ENCODE data around the gene POU6F2.

POU6F2 gene

DNA sequence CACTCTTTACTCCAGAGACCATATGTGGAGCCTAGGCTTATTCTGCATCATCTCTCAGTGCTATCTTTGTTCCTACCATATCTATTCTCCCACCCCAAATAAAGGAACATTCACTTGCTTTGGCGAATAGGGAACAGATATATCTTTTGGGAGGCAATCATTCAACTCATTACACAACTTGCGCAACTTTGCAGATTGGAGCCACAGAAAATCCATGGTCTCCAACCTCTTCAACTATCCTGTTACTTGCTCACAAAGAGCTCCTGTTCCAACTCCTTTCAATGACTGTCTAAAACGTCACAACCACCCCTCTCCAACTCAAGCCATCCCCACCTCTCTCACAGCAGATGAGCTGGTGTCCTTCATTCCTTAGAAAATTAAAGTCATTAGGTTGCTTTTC, 203.7 kb downstream of the POU6F2 start:
- TF ChIP-seq, protein P1, sequence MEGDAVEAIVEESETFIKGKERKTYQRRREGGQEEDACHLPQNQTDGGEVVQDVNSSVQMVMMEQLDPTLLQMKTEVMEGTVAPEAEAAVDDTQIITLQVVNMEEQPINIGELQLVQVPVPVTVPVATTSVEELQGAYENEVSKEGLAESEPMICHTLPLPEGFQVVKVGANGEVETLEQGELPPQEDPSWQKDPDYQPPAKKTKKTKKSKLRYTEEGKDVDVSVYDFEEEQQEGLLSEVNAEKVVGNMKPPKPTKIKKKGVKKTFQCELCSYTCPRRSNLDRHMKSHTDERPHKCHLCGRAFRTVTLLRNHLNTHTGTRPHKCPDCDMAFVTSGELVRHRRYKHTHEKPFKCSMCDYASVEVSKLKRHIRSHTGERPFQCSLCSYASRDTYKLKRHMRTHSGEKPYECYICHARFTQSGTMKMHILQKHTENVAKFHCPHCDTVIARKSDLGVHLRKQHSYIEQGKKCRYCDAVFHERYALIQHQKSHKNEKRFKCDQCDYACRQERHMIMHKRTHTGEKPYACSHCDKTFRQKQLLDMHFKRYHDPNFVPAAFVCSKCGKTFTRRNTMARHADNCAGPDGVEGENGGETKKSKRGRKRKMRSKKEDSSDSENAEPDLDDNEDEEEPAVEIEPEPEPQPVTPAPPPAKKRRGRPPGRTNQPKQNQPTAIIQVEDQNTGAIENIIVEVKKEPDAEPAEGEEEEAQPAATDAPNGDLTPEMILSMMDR (IDR thresholded peaks at IDR 0.05; ENCODE audit: extremely low read depth, insufficient read depth, missing control alignments) = no peak
- no peak for DNase-seq (ENCODE audit: low spot score)
- in situ Hi-C loops (cut with MboI; ENCODE audit: low pct_unique_long_range_greater_than_20kb, low sequenced_read_pairs, unreplicated experiment) = no loop called here

DNA sequence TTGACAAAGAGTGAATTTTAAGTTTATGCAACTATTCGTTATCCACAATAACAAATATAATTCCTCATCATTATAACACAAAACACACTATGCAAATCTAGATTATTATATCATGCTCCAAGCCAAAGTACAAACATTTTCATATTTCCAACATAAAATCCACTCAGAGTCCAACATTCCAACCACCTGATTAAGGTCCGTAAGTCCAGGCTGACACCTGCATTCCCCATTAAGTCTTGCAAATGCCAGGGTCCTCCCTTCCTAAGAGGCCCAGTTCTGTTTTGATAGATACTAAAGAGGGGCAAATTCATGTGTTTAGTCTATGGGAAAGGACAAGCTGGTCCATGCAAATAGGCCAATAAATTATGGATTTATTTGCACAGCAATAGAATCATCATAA, 206.1 kb downstream of the POU6F2 start:
- TF ChIP-seq, protein P1 (IDR thresholded peaks at IDR 0.05; ENCODE audit: extremely low read depth, insufficient read depth, missing control alignments) = no peak
- DNase-seq (ENCODE audit: low spot score) = no peak
- in situ Hi-C loops (cut with MboI; ENCODE audit: low pct_unique_long_range_greater_than_20kb, low sequenced_read_pairs, unreplicated experiment) = no loop called here

DNA sequence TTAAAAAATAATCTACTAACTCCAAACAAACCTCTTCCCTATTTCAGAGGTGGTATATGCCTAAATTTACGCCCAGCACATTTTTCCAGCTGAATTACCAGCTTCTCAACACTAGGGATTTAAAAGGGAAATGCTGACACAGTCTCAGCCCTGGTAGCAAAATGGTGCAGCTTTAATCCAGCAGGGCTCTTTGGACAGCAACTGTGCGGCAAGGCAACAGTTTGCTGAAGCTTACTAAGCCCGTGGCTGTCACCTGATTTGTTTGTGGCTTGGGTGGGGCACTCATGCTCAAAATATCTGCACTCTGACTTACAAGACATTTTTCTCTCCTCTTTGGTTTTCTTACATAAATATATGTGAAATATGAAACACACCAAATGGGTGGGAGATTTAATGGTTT, 206.7 kb downstream of the POU6F2 start:
- TF ChIP-seq, protein P1 (IDR thresholded peaks at IDR 0.05; ENCODE audit: extremely low read depth, insufficient read depth, missing control alignments) = no peak
- in situ Hi-C loops (cut with MboI; ENCODE audit: low pct_unique_long_range_greater_than_20kb, low sequenced_read_pairs, unreplicated experiment) = no loop called here
- no peak for DNase-seq (ENCODE audit: low spot score)

DNA sequence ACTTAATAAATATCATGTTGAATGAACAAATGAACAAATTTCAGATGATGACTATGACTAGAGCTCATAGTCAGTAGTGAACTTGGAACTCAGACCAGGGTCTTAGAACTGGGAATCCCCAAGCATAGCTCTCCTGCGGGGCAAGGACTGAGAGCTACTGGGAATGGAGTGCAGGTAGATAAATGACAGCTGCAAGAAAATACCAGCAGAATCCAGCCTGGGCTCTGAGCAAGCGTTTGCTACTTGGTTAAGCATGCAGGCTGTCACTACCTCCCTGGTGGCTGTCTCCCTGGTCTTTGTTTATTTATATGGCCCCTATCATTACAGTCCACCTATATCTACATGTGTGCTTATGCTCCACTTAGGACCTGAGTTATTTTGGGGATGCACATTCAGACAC, 208.4 kb downstream of the POU6F2 start:
- in situ Hi-C loops (cut with MboI; ENCODE audit: low pct_unique_long_range_greater_than_20kb, low sequenced_read_pairs, unreplicated experiment) = no loop called here
- TF ChIP-seq, protein P1 (IDR thresholded peaks at IDR 0.05; ENCODE audit: extremely low read depth, insufficient read depth, missing control alignments) = no peak
- DNase-seq (ENCODE audit: low spot score) = no peak

DNA sequence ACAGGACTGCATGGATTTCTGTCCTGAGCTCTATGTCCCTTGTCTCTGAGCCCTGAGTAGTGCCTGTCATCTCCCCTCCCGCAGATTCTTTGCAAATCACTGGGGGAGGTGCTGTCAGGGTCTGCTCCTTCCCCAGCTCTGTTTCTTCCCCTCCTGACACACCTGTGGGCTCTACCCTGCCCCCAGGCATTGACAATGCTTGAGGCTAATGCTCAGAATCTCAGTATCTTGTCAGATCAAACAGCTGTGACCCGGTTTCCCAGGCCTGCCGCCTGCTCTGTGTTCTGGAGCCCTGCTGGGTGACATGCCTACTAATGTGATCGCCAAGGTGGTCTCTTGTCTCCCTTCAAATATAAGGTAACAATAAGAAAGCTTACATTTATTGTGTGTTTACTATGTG, 209.0 kb downstream of the POU6F2 start:
- TF ChIP-seq, protein P1 (IDR thresholded peaks at IDR 0.05; ENCODE audit: extremely low read depth, insufficient read depth, missing control alignments) = no peak
- DNase-seq (ENCODE audit: low spot score) = no peak
- in situ Hi-C loops (cut with MboI; ENCODE audit: low pct_unique_long_range_greater_than_20kb, low sequenced_read_pairs, unreplicated experiment) = no loop called here

DNA sequence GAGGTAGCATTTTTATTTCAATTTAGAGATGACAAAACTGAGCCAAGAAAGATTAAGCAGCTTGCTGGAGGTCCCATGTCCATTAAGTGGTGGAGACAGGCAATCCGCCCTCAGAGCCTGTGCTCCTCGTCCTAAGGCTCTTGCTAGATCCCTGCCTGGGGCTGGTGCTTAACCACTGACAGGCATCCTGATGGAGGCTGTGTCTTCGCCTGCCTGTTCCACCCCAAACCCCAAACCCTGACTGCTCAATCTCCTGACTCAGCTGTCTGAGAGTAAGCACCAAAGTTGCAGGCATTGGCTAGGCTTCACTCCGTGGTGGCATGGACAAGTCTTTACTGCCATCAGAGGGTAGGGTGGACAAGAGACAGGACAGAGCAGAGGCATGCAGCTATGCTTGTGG, 209.4 kb downstream of the POU6F2 start:
- in situ Hi-C loops (cut with MboI; ENCODE audit: low pct_unique_long_range_greater_than_20kb, low sequenced_read_pairs, unreplicated experiment) = no loop called here

More for the DNA sequence above, 209.4 kb downstream of the POU6F2 start:
- no peak for DNase-seq (ENCODE audit: low spot score)
- TF ChIP-seq, protein P1 (IDR thresholded peaks at IDR 0.05; ENCODE audit: extremely low read depth, insufficient read depth, missing control alignments) = no peak
